ENCODE measurements around the gene NAXD.

The NAXD gene

DNA sequence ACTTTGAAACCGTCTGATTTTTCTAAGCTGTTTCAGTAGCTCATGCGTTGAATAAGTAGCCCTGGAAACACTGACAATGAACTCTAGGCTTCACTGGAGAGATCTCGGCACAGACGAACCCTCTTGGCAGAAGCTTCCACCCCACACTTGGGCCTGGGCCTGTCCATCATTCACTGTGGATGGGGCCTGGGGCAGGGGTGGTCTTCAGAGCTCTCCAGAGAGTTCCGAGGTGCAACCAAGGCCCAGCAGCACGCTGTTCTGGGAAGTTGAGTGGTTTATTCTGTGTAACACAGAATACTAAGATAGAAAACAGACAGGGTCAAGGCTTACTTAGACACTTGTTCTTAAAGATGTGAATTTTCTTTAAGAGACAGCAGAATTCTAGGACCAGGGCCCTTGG, 21.9 kb downstream of the NAXD start:
- Histone ChIP-seq H3K9me2 (replicated peaks; ENCODE audit: insufficient read depth, low read length) (no peaks in the 10 kb centered on the region), H3K4me3 (ENCODE audit: insufficient read depth, low read length, poor library complexity, severe bottlenecking) (no peak overlapping the region), H3K79me2 (ENCODE audit: insufficient read depth, low read length) (no peaks in the 10 kb centered on the region), H3K4me2 (ENCODE audit: low read depth, low read length, poor library complexity, severe bottlenecking) (no peak overlapping the region), H3K27me3 (ENCODE audit: low read length) (no peaks in the 10 kb centered on the region), H3K9ac (ENCODE audit: low read length) (no peak overlapping the region), H3K36me3 (ENCODE audit: low read length) (no peaks in the 10 kb centered on the region), H3K9me3 (ENCODE audit: insufficient read depth, low read length) (no peaks in the 10 kb centered on the region), H3K27ac (ENCODE audit: low read depth, low read length) (no peak overlapping the region), H3F3A (ENCODE audit: insufficient read depth) (no peaks in the 10 kb centered on the region), H2AFZ (ENCODE audit: low read depth, low read length, severe bottlenecking) (no peak overlapping the region), H4K20me1 (ENCODE audit: low read depth, low read length) (no peaks in the 10 kb centered on the region)
- no peak for TF ChIP-seq EZH2phosphoT487 (conservative IDR thresholded peaks at IDR 0.05; ENCODE audit: low read length)
- TF ChIP-seq, protein P1, sequence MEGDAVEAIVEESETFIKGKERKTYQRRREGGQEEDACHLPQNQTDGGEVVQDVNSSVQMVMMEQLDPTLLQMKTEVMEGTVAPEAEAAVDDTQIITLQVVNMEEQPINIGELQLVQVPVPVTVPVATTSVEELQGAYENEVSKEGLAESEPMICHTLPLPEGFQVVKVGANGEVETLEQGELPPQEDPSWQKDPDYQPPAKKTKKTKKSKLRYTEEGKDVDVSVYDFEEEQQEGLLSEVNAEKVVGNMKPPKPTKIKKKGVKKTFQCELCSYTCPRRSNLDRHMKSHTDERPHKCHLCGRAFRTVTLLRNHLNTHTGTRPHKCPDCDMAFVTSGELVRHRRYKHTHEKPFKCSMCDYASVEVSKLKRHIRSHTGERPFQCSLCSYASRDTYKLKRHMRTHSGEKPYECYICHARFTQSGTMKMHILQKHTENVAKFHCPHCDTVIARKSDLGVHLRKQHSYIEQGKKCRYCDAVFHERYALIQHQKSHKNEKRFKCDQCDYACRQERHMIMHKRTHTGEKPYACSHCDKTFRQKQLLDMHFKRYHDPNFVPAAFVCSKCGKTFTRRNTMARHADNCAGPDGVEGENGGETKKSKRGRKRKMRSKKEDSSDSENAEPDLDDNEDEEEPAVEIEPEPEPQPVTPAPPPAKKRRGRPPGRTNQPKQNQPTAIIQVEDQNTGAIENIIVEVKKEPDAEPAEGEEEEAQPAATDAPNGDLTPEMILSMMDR (IDR thresholded peaks at IDR 0.05; ENCODE audit: insufficient read depth, low read length, poor library complexity, severe bottlenecking) = no peak

DNA sequence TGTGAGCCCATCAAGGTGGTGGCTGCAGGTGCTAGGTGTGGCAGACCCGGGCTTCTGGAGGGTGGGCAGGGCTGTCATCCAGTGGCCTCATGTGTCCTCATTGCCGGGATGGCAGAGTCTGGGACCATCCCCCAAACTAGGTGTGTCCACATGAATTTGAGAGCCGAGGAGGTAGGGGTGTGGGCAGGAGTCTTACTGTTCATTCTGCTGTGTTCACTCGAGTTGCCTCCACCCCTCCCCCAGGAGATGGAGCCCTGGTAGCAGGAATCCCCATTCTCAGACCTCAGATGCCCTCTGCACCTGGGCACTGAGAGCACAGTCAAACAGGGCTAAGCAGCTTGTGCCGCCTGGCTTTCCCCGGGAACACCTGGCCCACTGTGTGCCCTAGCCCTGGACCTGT, 22.4 kb downstream of the NAXD start:
- no peak overlapping the region for H3K27ac ChIP-seq (ENCODE audit: low read depth, low read length)
- H3K36me3 ChIP-seq (ENCODE audit: low read length) = no peaks in the 10 kb centered on the region
- no peak overlapping the region for H3K4me2 ChIP-seq (ENCODE audit: low read depth, low read length, poor library complexity, severe bottlenecking)
- no peaks in the 10 kb centered on the region for H3F3A ChIP-seq (ENCODE audit: insufficient read depth)
- no peaks in the 10 kb centered on the region for H3K27me3 ChIP-seq (ENCODE audit: low read length)
- H3K79me2 ChIP-seq (ENCODE audit: insufficient read depth, low read length) = no peaks in the 10 kb centered on the region
- H3K4me3 ChIP-seq (ENCODE audit: insufficient read depth, low read length, poor library complexity, severe bottlenecking) = no peak overlapping the region
- H2AFZ ChIP-seq (ENCODE audit: low read depth, low read length, severe bottlenecking) = no peak overlapping the region
- H3K9me3 ChIP-seq (ENCODE audit: insufficient read depth, low read length) = no peaks in the 10 kb centered on the region
- TF ChIP-seq, protein P1 (IDR thresholded peaks at IDR 0.05; ENCODE audit: insufficient read depth, low read length, poor library complexity, severe bottlenecking) = no peak
- no peak for TF ChIP-seq EZH2phosphoT487 (conservative IDR thresholded peaks at IDR 0.05; ENCODE audit: low read length)
- no peaks in the 10 kb centered on the region for H3K9me2 ChIP-seq (replicated peaks; ENCODE audit: insufficient read depth, low read length)
- H4K20me1 ChIP-seq (ENCODE audit: low read depth, low read length) = no peaks in the 10 kb centered on the region
- H3K9ac ChIP-seq (ENCODE audit: low read length) = no peak overlapping the region

DNA sequence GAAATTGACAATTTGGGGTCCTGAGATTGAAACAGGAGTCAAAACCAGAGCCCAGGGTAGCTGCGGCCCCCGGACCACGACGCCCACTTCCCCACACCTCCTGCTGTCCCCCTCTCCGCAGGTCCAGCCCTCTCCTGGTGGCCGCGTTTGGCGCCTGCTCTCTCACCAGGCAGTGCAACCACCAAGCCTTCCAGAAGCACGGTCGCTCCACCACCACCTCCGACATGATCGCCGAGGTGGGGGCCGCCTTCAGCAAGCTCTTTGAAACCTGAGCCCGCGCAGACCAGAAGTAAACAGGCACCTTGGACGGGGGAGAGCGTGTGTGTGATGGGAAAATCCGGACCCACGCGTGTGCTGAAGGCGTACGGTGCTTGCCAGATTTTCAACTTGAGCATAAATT, 22.9 kb downstream of the NAXD start:
- H3K9me2 ChIP-seq (replicated peaks; ENCODE audit: insufficient read depth, low read length) = no peaks in the 10 kb centered on the region
- H3K79me2 ChIP-seq (ENCODE audit: insufficient read depth, low read length) = no peaks in the 10 kb centered on the region
- H2AFZ ChIP-seq (ENCODE audit: low read depth, low read length, severe bottlenecking) = no peak overlapping the region
- no peak overlapping the region for H3K4me3 ChIP-seq (ENCODE audit: insufficient read depth, low read length, poor library complexity, severe bottlenecking)
- H3K9ac ChIP-seq (ENCODE audit: low read length) = no peak overlapping the region
- TF ChIP-seq, protein P1 (IDR thresholded peaks at IDR 0.05; ENCODE audit: insufficient read depth, low read length, poor library complexity, severe bottlenecking) = no peak
- no peak for TF ChIP-seq EZH2phosphoT487 (conservative IDR thresholded peaks at IDR 0.05; ENCODE audit: low read length)
- no peaks in the 10 kb centered on the region for H3K9me3 ChIP-seq (ENCODE audit: insufficient read depth, low read length)
- H3F3A ChIP-seq (ENCODE audit: insufficient read depth) = no peaks in the 10 kb centered on the region
- no peaks in the 10 kb centered on the region for H3K27me3 ChIP-seq (ENCODE audit: low read length)
- no peak overlapping the region for H3K27ac ChIP-seq (ENCODE audit: low read depth, low read length)
- no peaks in the 10 kb centered on the region for H4K20me1 ChIP-seq (ENCODE audit: low read depth, low read length)
- no peaks in the 10 kb centered on the region for H3K36me3 ChIP-seq (ENCODE audit: low read length)
- no peak overlapping the region for H3K4me2 ChIP-seq (ENCODE audit: low read depth, low read length, poor library complexity, severe bottlenecking)

All from SU-DHL-6 (cell line).